OCI-LY7 (cell line): ENCODE data around the gene HTR3A.

Source experiments
- EZH2phosphoT487 ChIP-seq: fragments of 200-600 bp; sonication (generic); IDR thresholded peaks from 2 replicates; pipeline ENCODE4 v1.6.1; 2018; ENCODE audit warnings: low read depth, borderline replicate concordance, mild to moderate bottlenecking, mixed run types, antibody characterized with exemption, low read length, moderate library complexity, mixed read lengths
- TF ChIP-seq, protein P1 (sequence below): fragments of 200-600 bp; sonication (generic); conservative IDR thresholded peaks from 2 replicates; pipeline ENCODE4 v1.5.1; 2014; ENCODE audit warnings: mild to moderate bottlenecking, antibody characterized with exemption, low read length, moderate library complexity, mixed read lengths

DNA sequence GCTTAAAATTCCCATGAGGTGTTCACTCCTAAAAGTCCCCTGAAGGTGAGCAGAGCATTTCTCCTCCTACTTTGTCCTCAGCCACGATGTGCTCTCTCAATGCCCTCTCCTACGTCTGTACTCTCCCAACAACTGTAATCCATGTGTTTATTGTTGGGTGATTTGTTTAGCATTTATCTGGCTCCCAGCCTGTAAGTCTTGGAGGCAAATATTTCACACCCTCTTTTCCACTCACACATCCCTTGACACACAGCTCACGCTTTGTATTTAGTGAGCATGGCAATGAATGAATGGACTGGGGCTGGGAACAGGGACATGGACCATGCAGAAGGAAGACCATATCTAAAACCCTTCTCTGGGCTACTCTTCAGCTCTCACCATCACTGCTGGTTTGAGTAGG is 22.6 kb downstream of the HTR3A start:
- TF ChIP-seq, protein P1, sequence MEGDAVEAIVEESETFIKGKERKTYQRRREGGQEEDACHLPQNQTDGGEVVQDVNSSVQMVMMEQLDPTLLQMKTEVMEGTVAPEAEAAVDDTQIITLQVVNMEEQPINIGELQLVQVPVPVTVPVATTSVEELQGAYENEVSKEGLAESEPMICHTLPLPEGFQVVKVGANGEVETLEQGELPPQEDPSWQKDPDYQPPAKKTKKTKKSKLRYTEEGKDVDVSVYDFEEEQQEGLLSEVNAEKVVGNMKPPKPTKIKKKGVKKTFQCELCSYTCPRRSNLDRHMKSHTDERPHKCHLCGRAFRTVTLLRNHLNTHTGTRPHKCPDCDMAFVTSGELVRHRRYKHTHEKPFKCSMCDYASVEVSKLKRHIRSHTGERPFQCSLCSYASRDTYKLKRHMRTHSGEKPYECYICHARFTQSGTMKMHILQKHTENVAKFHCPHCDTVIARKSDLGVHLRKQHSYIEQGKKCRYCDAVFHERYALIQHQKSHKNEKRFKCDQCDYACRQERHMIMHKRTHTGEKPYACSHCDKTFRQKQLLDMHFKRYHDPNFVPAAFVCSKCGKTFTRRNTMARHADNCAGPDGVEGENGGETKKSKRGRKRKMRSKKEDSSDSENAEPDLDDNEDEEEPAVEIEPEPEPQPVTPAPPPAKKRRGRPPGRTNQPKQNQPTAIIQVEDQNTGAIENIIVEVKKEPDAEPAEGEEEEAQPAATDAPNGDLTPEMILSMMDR = no peak
- TF ChIP-seq EZH2phosphoT487 = no peak
